Endothelial cell of umbilical vein (primary cell): ENCODE results near the gene ALK.

Experiments
- CTCF ChIP-seq, 2 donors: IDR thresholded peaks; 1 replicate in 1 of 2; 2 replicates in 1 of 2; pipeline ENCODE4 v1.5.1; 2011; ENCODE audit warnings: low read length in 2 of 2, mild to moderate bottlenecking in 2 of 2, moderate library complexity in 2 of 2, control low read depth in 1 of 2, inconsistent platforms in 1 of 2, low read depth in 1 of 2; ENCODE audit not compliant: insufficient read depth in 1 of 2; ENCODE audit errors: extremely low read depth in 1 of 2
- EZH2 ChIP-seq: IDR thresholded peaks from 2 replicates; pipeline ENCODE4 v1.6.1; 2012; ENCODE audit warnings: borderline replicate concordance, low read depth, mild to moderate bottlenecking, moderate library complexity, low read length, inconsistent platforms; ENCODE audit not compliant: severe bottlenecking
- FOS ChIP-seq: IDR thresholded peaks from 2 replicates; pipeline ENCODE4 v1.6.1; 2011; ENCODE audit warnings: mild to moderate bottlenecking, low read length, moderate library complexity, borderline replicate concordance; ENCODE audit not compliant: insufficient read depth
- JUN ChIP-seq: IDR thresholded peaks from 2 replicates; pipeline ENCODE4 v1.6.1; 2011; ENCODE audit warnings: borderline replicate concordance, low read depth; ENCODE audit not compliant: insufficient read length, insufficient read depth
- MAX ChIP-seq: IDR thresholded peaks from 2 replicates; pipeline ENCODE4 v1.6.1; 2011; ENCODE audit not compliant: insufficient read depth, insufficient read length
- MYC ChIP-seq: IDR thresholded peaks from one replicate; pipeline ENCODE4 v1.6.1; 2011; ENCODE audit warnings: mild to moderate bottlenecking, low read depth, low read length
- POLR2A ChIP-seq: IDR thresholded peaks from 2 replicates; pipeline ENCODE4 v1.6.1; 2012; ENCODE audit warnings: low read depth, mild to moderate bottlenecking, control low read depth, low read length
- POLR2AphosphoS5 ChIP-seq: IDR thresholded peaks from 2 replicates; pipeline ENCODE4 v1.6.1; 2012; ENCODE audit warnings: low read depth, mild to moderate bottlenecking, control low read depth, low read length, moderate library complexity; ENCODE audit not compliant: insufficient read depth

GRCh38 chr2:29226808-29227207, 694.6 kb downstream of the ALK start:
- TF ChIP-seq EZH2: no peak
- TF ChIP-seq MAX: no peak
- TF ChIP-seq CTCF (IDR thresholded peaks at IDR 0.05; ENCODE audit: extremely low read depth in 1 of 2, insufficient read depth in 1 of 2, low read depth in 1 of 2, low read length in 2 of 2): no peak
- TF ChIP-seq MYC: no peak
- no peak for TF ChIP-seq POLR2AphosphoS5
- TF ChIP-seq POLR2A: no peak
- no peak for TF ChIP-seq JUN
- no peak for TF ChIP-seq FOS
